Ovary (tissue), 3 donors: ENCODE data around the gene ADCK2.

Experiments used
- CTCF ChIP-seq, 3 donors: fragments of 450-650 bp in 2 of 3; fragments of 200-600 bp in 1 of 3; IDR thresholded peaks; one replicate each; pipeline versions ENCODE4 v1.5.1 to v1.8.0; 2016 to 2022; ENCODE audit warnings: antibody characterized with exemption in 3 of 3, mild to moderate bottlenecking in 1 of 3
- EP300 ChIP-seq: sonication (generic); formaldehyde crosslinking; IDR thresholded peaks from one replicate; pipeline ENCODE4 v1.6.1; 2017; ENCODE audit warnings: antibody characterized with exemption
- POLR2A ChIP-seq: fragments of 450-650 bp; IDR thresholded peaks from one replicate; pipeline ENCODE4 v1.6.1; 2017; ENCODE audit warnings: antibody characterized with exemption, mild to moderate bottlenecking, moderate library complexity
- donor health status: DM: no; HTN: no; CAD: no.

GRCh38 chr7:140624392-140625191 is 48.2 kb upstream of the ADCK2 start:
- TF ChIP-seq CTCF (IDR thresholded peaks at IDR 0.05) = no peak
- no peak for TF ChIP-seq POLR2A
- TF ChIP-seq EP300 = no peak
